ENCODE measurements around the gene HYKK. TPM values are rescaled to one million over a fixed set of nuclear protein-coding genes. Genes with fewer than 3 reads are reported as not detected.

HYKK gene
- polyA plus RNA-seq, 1 of the 3 experiments (the other 2 are of a cell fraction): 2.2 TPM

DNA sequence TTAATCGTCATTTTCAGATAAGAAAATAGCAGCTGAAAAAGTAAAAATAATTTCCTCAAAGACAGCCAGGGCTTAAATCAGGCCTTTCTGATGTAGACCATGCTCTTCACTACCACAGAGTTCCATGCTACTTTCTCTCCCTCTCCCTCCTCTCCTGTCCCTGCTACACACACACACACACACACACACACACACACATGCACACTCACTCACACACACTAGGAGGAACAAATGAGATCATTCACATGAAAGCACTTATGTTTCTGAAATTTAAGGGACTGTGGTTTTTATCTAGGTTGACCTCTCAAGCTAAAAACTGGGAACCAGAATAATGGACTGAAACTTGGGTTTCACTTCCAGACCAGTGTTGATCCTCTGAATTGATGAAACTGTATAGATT is 28.8 kb downstream of the HYKK start:
- 91% methylated on average over 1 of the region's 1 CpG for whole genome bisulfite sequencing (ENCODE audit: low lambda C conversion rate)
- H3K9me3 ChIP-seq: no peaks in the 10 kb centered on the region
- no peak overlapping the region for H3K27ac ChIP-seq (ENCODE audit: low read depth in 2 of 2, low read length in 1 of 2)
- H3K9ac ChIP-seq: no peak overlapping the region
- POLR2A ChIA-PET: no interaction called here
- CTCF ChIA-PET: no interaction called here
- H3K4me3 ChIP-seq (ENCODE audit: low read depth in 2 of 2, low read length in 1 of 2): no peak overlapping the region
- H3K79me2 ChIP-seq (ENCODE audit: insufficient read depth): peaks cover 9% of the 10 kb centered on the region
- H4K20me1 ChIP-seq (ENCODE audit: insufficient read depth): no peaks in the 10 kb centered on the region
- H3F3A ChIP-seq (replicated peaks; ENCODE audit: insufficient read depth): no peaks in the 10 kb centered on the region
- no peak overlapping the region for H3K4me2 ChIP-seq
- no peaks in the 10 kb centered on the region for H3K9me2 ChIP-seq
- DNase-seq: no peak
- TF ChIP-seq TCF12 (IDR thresholded peaks at IDR 0.05) (no peak), JUND (IDR thresholded peaks at IDR 0.05) (no peak), MEF2A (IDR thresholded peaks at IDR 0.05; ENCODE audit: borderline replicate concordance, low read depth) (no peak), FOXM1 (IDR thresholded peaks at IDR 0.05; ENCODE audit: low read depth) (no peak), POLR2AphosphoS5 (IDR thresholded peaks at IDR 0.05; ENCODE audit: low read depth, low read length) (no peak), FOSL2 (IDR thresholded peaks at IDR 0.05; ENCODE audit: borderline replicate concordance, low read depth) (no peak), RAD21 (IDR thresholded peaks at IDR 0.05; ENCODE audit: low read length) (no peak), RXRA (IDR thresholded peaks at IDR 0.05; ENCODE audit: borderline replicate concordance, low read depth) (no peak), SMC3 (IDR thresholded peaks at IDR 0.05; ENCODE audit: low read depth, low read length) (no peak), YY1 (IDR thresholded peaks at IDR 0.05; ENCODE audit: low read depth) (no peak)
- TF ChIP-seq, protein P1, sequence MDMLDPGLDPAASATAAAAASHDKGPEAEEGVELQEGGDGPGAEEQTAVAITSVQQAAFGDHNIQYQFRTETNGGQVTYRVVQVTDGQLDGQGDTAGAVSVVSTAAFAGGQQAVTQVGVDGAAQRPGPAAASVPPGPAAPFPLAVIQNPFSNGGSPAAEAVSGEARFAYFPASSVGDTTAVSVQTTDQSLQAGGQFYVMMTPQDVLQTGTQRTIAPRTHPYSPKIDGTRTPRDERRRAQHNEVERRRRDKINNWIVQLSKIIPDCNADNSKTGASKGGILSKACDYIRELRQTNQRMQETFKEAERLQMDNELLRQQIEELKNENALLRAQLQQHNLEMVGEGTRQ (IDR thresholded peaks at IDR 0.05; ENCODE audit: borderline replicate concordance, low read depth, low read length): no peak
- TF ChIP-seq, protein P2, sequence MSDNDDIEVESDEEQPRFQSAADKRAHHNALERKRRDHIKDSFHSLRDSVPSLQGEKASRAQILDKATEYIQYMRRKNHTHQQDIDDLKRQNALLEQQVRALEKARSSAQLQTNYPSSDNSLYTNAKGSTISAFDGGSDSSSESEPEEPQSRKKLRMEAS (IDR thresholded peaks at IDR 0.05; ENCODE audit: low read depth): no peak
- TF ChIP-seq, protein P3, sequence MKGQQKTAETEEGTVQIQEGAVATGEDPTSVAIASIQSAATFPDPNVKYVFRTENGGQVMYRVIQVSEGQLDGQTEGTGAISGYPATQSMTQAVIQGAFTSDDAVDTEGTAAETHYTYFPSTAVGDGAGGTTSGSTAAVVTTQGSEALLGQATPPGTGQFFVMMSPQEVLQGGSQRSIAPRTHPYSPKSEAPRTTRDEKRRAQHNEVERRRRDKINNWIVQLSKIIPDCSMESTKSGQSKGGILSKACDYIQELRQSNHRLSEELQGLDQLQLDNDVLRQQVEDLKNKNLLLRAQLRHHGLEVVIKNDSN (IDR thresholded peaks at IDR 0.05; ENCODE audit: borderline replicate concordance, low read depth): no peak
- peaks cover 0 to 3% of the 10 kb centered on the region in 2 experiments; a peak in 1 of 4 replicates for H3K4me1 ChIP-seq (ENCODE audit: control insufficient read depth in 1 of 2, insufficient read depth in 2 of 2, low read depth in 1 of 2, low read length in 1 of 2)
- H3K36me3 ChIP-seq (replicated peaks in 1 of 2; ENCODE audit: control insufficient read depth in 1 of 2, insufficient read depth in 2 of 2, low read length in 1 of 2): no peaks in the 10 kb centered on the region
- no peaks in the 10 kb centered on the region for H3K27me3 ChIP-seq (ENCODE audit: insufficient read depth)
- no peak overlapping the region for H2AFZ ChIP-seq (ENCODE audit: low read depth)

DNA sequence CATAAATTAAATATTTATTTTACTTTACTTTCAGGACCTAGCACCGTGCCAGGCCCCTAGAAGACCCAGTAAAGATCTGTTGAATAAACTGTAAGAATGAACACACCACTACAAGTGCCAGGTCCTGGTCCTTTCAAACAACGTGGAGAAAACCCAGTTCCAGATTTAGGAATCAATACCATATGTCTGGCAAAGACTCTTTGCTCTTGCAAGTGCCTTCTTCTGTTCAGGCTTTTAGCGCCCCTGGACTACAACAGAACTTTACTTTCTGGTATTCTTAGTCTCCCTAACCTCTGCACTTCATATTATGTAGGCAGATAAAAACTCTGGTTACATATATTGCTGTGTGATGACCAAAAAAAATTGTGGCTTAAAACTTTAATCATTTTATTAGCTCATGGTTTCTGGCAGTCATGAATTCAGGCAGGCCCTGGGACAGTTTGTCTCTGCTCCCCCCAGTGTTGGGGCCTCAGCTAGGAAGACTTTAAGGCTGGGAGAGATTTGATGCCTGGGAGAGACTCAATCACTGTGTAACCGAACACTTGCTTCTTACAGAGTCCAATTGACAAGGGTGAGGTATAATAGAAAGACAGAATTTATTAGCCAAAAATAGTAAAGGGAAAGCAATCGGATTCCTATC is 30.0 kb downstream of the HYKK start:
- no peaks in the 10 kb centered on the region for H3F3A ChIP-seq (replicated peaks; ENCODE audit: insufficient read depth)
- no peaks in the 10 kb centered on the region for H3K9me2 ChIP-seq
- H3K4me1 ChIP-seq (ENCODE audit: control insufficient read depth in 1 of 2, insufficient read depth in 2 of 2, low read depth in 1 of 2, low read length in 1 of 2): peaks cover 4% of the 10 kb centered on the region in 2 experiments; a peak in 2 of 4 replicates
- no peak overlapping the region for H3K4me2 ChIP-seq
- no peaks in the 10 kb centered on the region for H4K20me1 ChIP-seq (ENCODE audit: insufficient read depth)
- H3K79me2 ChIP-seq (ENCODE audit: insufficient read depth): peaks cover 22% of the 10 kb centered on the region
- H3K27me3 ChIP-seq (ENCODE audit: insufficient read depth): no peaks in the 10 kb centered on the region
- peaks cover 5 to 10% of the 10 kb centered on the region in 2 experiments for H3K36me3 ChIP-seq (replicated peaks in 1 of 2; ENCODE audit: control insufficient read depth in 1 of 2, insufficient read depth in 2 of 2, low read length in 1 of 2)
- H3K27ac ChIP-seq (ENCODE audit: low read depth in 2 of 2, low read length in 1 of 2): peak overlapping the region in 1 of 2 experiments; percentile 43; a peak in 1 of 4 replicates
- no peak overlapping the region for H3K9ac ChIP-seq
- no peaks in the 10 kb centered on the region for H3K9me3 ChIP-seq
- POLR2A ChIA-PET: no interaction called here
- no peak overlapping the region for H3K4me3 ChIP-seq (ENCODE audit: low read depth in 2 of 2, low read length in 1 of 2)
- H2AFZ ChIP-seq (ENCODE audit: low read depth): no peak overlapping the region
- CTCF ChIA-PET: no interaction called here
- WGBS (ENCODE audit: low lambda C conversion rate): 69% methylated on average over 5 of the region's 5 CpGs
- no peak for TF ChIP-seq RCOR1 (IDR thresholded peaks at IDR 0.05; ENCODE audit: low read length)
- TF ChIP-seq NFIC (IDR thresholded peaks at IDR 0.05; ENCODE audit: borderline replicate concordance): no peak
- TF ChIP-seq TAF1 (IDR thresholded peaks at IDR 0.05; ENCODE audit: borderline replicate concordance, low read depth, low read length): no peak
- no peak for TF ChIP-seq GABPA (IDR thresholded peaks at IDR 0.05; ENCODE audit: low read depth)
- no peak for TF ChIP-seq CHD2 (IDR thresholded peaks at IDR 0.05; ENCODE audit: low read length, partially characterized antibody)
- TF ChIP-seq, protein P4, sequence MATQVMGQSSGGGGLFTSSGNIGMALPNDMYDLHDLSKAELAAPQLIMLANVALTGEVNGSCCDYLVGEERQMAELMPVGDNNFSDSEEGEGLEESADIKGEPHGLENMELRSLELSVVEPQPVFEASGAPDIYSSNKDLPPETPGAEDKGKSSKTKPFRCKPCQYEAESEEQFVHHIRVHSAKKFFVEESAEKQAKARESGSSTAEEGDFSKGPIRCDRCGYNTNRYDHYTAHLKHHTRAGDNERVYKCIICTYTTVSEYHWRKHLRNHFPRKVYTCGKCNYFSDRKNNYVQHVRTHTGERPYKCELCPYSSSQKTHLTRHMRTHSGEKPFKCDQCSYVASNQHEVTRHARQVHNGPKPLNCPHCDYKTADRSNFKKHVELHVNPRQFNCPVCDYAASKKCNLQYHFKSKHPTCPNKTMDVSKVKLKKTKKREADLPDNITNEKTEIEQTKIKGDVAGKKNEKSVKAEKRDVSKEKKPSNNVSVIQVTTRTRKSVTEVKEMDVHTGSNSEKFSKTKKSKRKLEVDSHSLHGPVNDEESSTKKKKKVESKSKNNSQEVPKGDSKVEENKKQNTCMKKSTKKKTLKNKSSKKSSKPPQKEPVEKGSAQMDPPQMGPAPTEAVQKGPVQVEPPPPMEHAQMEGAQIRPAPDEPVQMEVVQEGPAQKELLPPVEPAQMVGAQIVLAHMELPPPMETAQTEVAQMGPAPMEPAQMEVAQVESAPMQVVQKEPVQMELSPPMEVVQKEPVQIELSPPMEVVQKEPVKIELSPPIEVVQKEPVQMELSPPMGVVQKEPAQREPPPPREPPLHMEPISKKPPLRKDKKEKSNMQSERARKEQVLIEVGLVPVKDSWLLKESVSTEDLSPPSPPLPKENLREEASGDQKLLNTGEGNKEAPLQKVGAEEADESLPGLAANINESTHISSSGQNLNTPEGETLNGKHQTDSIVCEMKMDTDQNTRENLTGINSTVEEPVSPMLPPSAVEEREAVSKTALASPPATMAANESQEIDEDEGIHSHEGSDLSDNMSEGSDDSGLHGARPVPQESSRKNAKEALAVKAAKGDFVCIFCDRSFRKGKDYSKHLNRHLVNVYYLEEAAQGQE (IDR thresholded peaks at IDR 0.05; ENCODE audit: low read depth, low read length): no peak
- TF ChIP-seq MEF2A (IDR thresholded peaks at IDR 0.05; ENCODE audit: borderline replicate concordance, low read depth): no peak
- DNase-seq: no peak
